GM12872 (cell line): ENCODE results near the gene TULP1.

ENCODE experiments used
- CTCF ChIP-seq: IDR thresholded peaks from 3 replicates; pipeline ENCODE4 v1.5.1; 2011; ENCODE audit warnings: low read depth, mild to moderate bottlenecking, low read length, moderate library complexity; ENCODE audit not compliant: insufficient read depth

Gene TULP1

GRCh38 chr6:35499372-35499771 lies 13.3 kb downstream of the TULP1 start:
- no peak for TF ChIP-seq CTCF

- TF ChIP-seq CTCF = no peak
These were observed 14.2 kb downstream of the TULP1 start for GRCh38 chr6:35498422-35499067.

- no peak for TF ChIP-seq CTCF
These were observed 14.9 kb downstream of the TULP1 start for GRCh38 chr6:35497571-35498421.

- no peak for TF ChIP-seq CTCF
These were observed 15.7 kb downstream of the TULP1 start, which contains the start of gene TEAD3 for GRCh38 chr6:35496841-35497570. Gene TEAD3 (minus strand): TSS chr6:35497079.

DNA sequence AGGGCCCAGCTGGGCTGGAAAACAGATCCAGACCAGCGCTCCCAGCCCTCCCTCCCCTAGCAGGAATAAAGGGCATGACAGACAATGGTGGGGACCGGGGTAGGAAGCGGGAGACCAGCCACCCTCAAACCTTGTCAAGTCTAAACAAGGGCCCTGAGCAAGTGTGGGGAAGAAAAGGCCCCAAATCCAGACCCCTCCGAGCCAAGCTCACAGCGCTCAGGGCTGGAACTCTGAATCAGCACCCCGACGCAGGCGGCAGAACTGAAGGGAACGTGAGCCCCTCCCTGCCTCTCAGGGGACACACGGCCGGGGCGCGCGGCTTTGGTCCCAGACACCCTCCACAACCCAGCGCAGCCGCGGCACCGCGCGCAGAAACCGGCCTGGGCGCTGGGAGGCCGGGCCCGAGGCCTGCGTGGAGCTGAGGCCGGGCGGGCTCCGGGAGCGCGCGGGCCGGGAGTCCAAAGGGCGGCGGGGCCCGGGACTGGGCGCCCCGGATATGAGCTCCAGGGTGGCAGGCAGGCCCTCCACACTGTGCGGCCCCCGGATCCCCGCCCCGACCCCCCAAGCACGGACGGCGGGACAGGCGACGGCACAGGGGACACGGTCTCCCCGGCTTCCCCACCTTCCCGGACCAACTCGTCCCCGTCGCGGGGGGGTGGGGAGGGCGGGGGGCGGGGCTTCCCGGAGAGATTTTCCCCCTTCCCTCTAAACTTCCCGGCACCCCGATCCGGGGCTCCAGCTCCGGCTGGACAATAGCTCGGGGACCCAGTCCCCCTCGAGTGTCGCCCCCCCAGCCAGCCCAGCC lies 16.5 kb downstream of the TULP1 start:
- no peak for TF ChIP-seq CTCF

DNA sequence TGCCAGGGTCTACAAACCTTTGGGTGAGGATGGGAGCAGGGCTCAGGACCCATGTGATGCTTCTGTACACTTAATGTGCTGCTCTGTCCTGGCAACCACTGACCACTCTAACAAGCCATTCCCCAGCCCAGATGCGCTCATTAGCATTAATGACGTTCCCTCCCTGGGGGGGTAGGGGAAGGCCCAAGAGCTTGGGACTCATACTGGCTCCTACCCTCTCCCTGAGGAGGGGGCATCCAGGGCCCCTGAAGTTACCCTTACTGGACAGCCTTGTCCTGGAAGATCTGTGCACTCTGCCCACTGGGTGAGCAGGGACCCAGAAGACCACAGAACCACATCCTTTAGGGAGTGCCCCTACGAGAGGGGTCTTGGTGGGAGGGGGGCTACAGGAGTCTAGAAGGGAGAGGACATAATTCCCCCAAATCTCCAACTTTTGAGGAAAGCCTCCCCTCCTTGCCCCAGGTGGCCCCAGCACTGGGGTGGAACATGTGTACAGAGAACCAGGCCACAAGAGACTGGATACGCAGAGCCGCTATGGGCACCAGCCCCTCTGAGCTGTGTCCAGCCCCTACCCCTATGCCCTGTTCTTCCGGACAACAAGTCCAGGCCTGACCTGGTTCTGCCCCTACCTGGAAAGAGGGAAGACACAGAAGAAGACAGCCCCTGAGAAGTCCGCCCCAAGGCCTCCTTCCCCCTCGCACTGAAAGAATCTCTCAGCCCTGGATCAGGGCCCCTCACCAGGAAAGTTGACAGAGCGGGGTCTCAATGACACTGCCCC lies 17.2 kb downstream of the TULP1 start:
- no peak for TF ChIP-seq CTCF
